Mucosa of stomach (tissue), 1 donor: ENCODE results near the gene FCRL1.

ENCODE experiments used
- H3K27me3 ChIP-seq: one replicate; pipeline ENCODE4 v1.7.0; 2013; ENCODE audit warnings: mild to moderate bottlenecking, low read length; ENCODE audit not compliant: control insufficient read depth, insufficient read depth
- H3K36me3 ChIP-seq: one replicate; pipeline ENCODE4 v1.7.0; 2013; ENCODE audit warnings: low read length; ENCODE audit not compliant: control insufficient read depth, insufficient read depth
- H3K4me1 ChIP-seq: one replicate; pipeline ENCODE4 v1.7.0; 2013; ENCODE audit warnings: mild to moderate bottlenecking, low read length; ENCODE audit not compliant: control insufficient read depth, insufficient read depth
- H3K4me3 ChIP-seq: one replicate; pipeline ENCODE4 v1.7.0; 2013; ENCODE audit warnings: low read length
- H3K9ac ChIP-seq: one replicate; pipeline ENCODE4 v1.7.0; 2013; ENCODE audit warnings: mild to moderate bottlenecking, low read length, moderate library complexity
- H3K9me3 ChIP-seq: one replicate; pipeline ENCODE4 v1.7.0; 2013; ENCODE audit warnings: mild to moderate bottlenecking, low read length, moderate library complexity; ENCODE audit not compliant: control insufficient read depth
- donor health status: Pancreatic carcinoma.

The FCRL1 gene

DNA sequence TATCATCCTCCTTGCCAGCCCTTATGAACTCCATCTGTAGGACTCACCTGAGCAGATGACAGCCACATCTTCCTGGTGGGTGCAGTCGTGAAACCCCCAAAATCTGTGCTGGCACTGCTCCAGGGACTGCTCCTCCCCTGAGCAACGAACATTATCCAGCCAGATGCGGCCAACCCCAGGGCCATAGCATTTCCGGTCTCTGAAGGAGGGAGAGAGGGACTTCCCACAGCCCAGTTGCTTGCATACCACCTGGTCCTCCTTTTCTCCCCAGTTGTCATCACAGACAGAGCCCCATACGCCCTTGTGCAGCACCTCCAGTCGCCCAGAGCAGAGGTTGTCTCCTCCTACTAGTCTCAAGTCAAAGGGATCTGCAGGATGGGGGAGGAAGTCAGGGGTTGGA, 13.2 kb upstream of the FCRL1 start:
- H3K9me3 ChIP-seq, result no peaks in the 10 kb centered on the region
- H3K36me3 ChIP-seq, result no peaks in the 10 kb centered on the region
- H3K27me3 ChIP-seq, result no peaks in the 10 kb centered on the region
- H3K4me1 ChIP-seq, result no peaks in the 10 kb centered on the region
- no peak overlapping the region for H3K4me3 ChIP-seq
- H3K9ac ChIP-seq, result no peak overlapping the region

GRCh38 chr1:157831968-157832626, 12.2 kb upstream of the FCRL1 start:
- Histone ChIP-seq H3K9ac (no peak overlapping the region), H3K4me1 (no peaks in the 10 kb centered on the region), H3K27me3 (no peaks in the 10 kb centered on the region), H3K36me3 (no peaks in the 10 kb centered on the region), H3K9me3 (no peaks in the 10 kb centered on the region), H3K4me3 (no peak overlapping the region)

DNA sequence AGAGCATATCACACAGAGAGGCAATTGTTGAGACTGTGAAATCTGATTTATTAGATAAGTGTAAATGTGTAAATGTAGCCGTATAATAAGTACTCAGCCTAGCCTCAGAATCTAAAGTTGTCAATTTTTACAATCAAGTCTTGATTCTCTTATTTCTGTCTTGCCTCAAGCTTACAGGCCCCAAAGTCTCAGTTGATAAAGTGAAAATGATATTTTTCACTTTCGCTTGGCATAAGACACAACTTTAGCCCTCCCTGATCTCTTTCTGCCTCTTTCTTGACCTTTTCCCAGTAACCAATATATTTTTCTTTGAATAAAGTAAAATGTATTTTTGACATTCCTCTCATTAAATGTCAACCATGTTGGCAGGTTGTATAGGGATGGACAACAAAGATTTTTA, 11.0 kb upstream of the FCRL1 start:
- no peaks in the 10 kb centered on the region for H3K27me3 ChIP-seq
- no peaks in the 10 kb centered on the region for H3K36me3 ChIP-seq
- no peaks in the 10 kb centered on the region for H3K4me1 ChIP-seq
- no peaks in the 10 kb centered on the region for H3K9me3 ChIP-seq
- H3K4me3 ChIP-seq, result no peak overlapping the region
- no peak overlapping the region for H3K9ac ChIP-seq

- Histone ChIP-seq H3K4me1 (no peaks in the 10 kb centered on the region), H3K9me3 (no peaks in the 10 kb centered on the region), H3K9ac (no peak overlapping the region), H3K27me3 (no peaks in the 10 kb centered on the region), H3K4me3 (no peak overlapping the region), H3K36me3 (no peaks in the 10 kb centered on the region)
Measured at GRCh38 chr1:157829711-157830110, 9.8 kb upstream of the FCRL1 start.

GRCh38 chr1:157829210-157829609, 9.3 kb upstream of the FCRL1 start:
- Histone ChIP-seq H3K9ac (no peak overlapping the region), H3K4me3 (no peak overlapping the region), H3K27me3 (no peaks in the 10 kb centered on the region), H3K9me3 (no peaks in the 10 kb centered on the region), H3K36me3 (no peaks in the 10 kb centered on the region), H3K4me1 (no peaks in the 10 kb centered on the region)

GRCh38 chr1:157820299-157820698, 379 bp upstream of the FCRL1 start:
- Histone ChIP-seq H3K9me3 (no peaks in the 10 kb centered on the region), H3K36me3 (no peaks in the 10 kb centered on the region), H3K27me3 (no peaks in the 10 kb centered on the region), H3K4me3 (no peak overlapping the region), H3K9ac (no peak overlapping the region), H3K4me1 (no peaks in the 10 kb centered on the region)

- H3K4me3 ChIP-seq, result no peak overlapping the region
- H3K27me3 ChIP-seq, result no peaks in the 10 kb centered on the region
- no peaks in the 10 kb centered on the region for H3K36me3 ChIP-seq
- H3K9me3 ChIP-seq, result no peaks in the 10 kb centered on the region
- H3K9ac ChIP-seq, result no peak overlapping the region
- no peaks in the 10 kb centered on the region for H3K4me1 ChIP-seq
Measured at GRCh38 chr1:157819215-157819614, 705 bp downstream of the FCRL1 start.

DNA sequence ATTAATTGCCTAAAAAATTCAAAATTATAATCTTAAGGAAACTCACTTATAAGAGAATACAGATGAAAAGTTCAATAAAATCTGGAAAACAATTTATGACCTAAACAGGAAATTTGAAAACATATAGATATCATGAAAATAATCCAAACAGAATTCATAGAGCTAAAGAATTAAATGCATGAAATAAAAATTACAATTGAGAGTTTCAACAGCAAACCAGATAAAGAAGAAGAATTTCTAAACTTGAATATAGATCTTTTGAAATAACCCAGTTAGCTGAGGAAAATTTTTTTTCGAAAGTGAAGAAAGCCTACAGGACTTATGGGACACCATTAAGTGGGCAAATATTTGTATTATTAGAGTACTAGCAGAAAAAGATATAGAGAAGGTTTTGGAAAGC, 6.7 kb downstream of the FCRL1 start:
- no peaks in the 10 kb centered on the region for H3K36me3 ChIP-seq
- H3K4me3 ChIP-seq, result no peak overlapping the region
- H3K9me3 ChIP-seq, result no peaks in the 10 kb centered on the region
- no peak overlapping the region for H3K9ac ChIP-seq
- no peaks in the 10 kb centered on the region for H3K4me1 ChIP-seq
- no peaks in the 10 kb centered on the region for H3K27me3 ChIP-seq

- H3K9ac ChIP-seq, result no peak overlapping the region
- H3K9me3 ChIP-seq, result no peaks in the 10 kb centered on the region
- H3K36me3 ChIP-seq, result no peaks in the 10 kb centered on the region
- H3K4me3 ChIP-seq, result no peak overlapping the region
- no peaks in the 10 kb centered on the region for H3K27me3 ChIP-seq
- no peaks in the 10 kb centered on the region for H3K4me1 ChIP-seq
Measured at GRCh38 chr1:157806431-157807149, 13.3 kb downstream of the FCRL1 start.

GRCh38 chr1:157803851-157804250, 16.1 kb downstream of the FCRL1 start:
- Histone ChIP-seq H3K9ac (no peak overlapping the region), H3K36me3 (no peaks in the 10 kb centered on the region), H3K9me3 (no peaks in the 10 kb centered on the region), H3K4me1 (no peaks in the 10 kb centered on the region), H3K27me3 (no peaks in the 10 kb centered on the region), H3K4me3 (no peak overlapping the region)

GRCh38 chr1:157799996-157800395, 19.9 kb downstream of the FCRL1 start:
- no peaks in the 10 kb centered on the region for H3K27me3 ChIP-seq
- H3K4me1 ChIP-seq, result no peaks in the 10 kb centered on the region
- H3K4me3 ChIP-seq, result no peak overlapping the region
- H3K9ac ChIP-seq, result no peak overlapping the region
- no peaks in the 10 kb centered on the region for H3K9me3 ChIP-seq
- H3K36me3 ChIP-seq, result no peaks in the 10 kb centered on the region

DNA sequence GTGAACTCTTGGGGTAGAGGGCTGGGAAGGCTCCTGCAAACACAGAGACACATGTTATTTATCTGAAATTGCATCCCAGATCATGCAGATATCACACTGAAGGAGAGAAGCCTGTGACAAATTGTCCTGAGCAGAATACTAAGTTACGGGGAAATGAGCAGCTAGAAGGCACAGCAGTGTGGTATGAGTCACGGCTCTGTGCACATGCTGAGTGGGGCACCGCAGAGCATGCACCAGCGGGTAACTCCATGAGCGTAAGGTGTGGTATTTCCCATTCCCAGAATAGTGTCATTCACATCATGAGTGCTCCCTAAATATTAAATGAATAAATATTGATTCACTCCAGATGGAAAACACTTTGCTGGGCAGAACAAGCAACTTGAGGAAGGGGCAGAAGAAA, 21.7 kb downstream of the FCRL1 start:
- Histone ChIP-seq H3K9ac (no peak overlapping the region), H3K27me3 (no peaks in the 10 kb centered on the region), H3K4me3 (no peak overlapping the region), H3K9me3 (no peaks in the 10 kb centered on the region), H3K4me1 (no peaks in the 10 kb centered on the region), H3K36me3 (no peaks in the 10 kb centered on the region)
